HCT116 (cell line): ENCODE measurements around the gene TINCR. TPM values are rescaled to one million over a fixed set of nuclear protein-coding genes. Genes with fewer than 3 reads are reported as not detected.

Source experiments
- ATAC-seq: fragments of 200-7000 bp; cut with Tn5 transposase; 2 replicates; pipeline ENCODE4 v1.9.1; 2020; ENCODE audit warnings: mild to moderate bottlenecking, moderate library complexity
- BruUV-seq: library from RNA; stranded (reverse); fragments of 400-500 nt; replicated peaks from 2 replicates; lab custom pipeline; 2021; lab: Mats Ljungman, UMichigan
- CTCF ChIA-PET: fragments of 300-600 bp; sonication (Branson Sonifier 250); formaldehyde crosslinking; loops from one replicate; lab custom pipeline; 2021; ENCODE audit warnings: antibody characterized with exemption; lab: Charles Lee
- POLR2A ChIA-PET: fragments of 300-600, 350-600 bp; sonication (Branson Sonifier 250); formaldehyde crosslinking; loops from one replicate; lab custom pipeline; 2021; ENCODE audit warnings: antibody characterized with exemption; lab: Charles Lee
- RAD21 ChIA-PET, 2 experiments: fragments of 300-600 bp; sonication (Branson Sonifier 250); formaldehyde crosslinking; loops; one replicate each; lab custom pipeline; 2023; ENCODE audit warnings: low total read pairs in 2 of 2; ENCODE audit not compliant: uncharacterized antibody in 2 of 2, unreplicated experiment in 2 of 2, low non-redundant PET in 1 of 2; lab: Charles Lee
- DNase-seq: peaks from one replicate; pipeline ENCODE4 v3.0.0-alpha.2; 2010; ENCODE audit warnings: low read depth, low spot score
- H2AFZ ChIP-seq: fragments of 200-600 bp; shearing (Covaris generic), sonication (generic); 2 replicates; pipeline ENCODE4 v1.6.1; 2017; ENCODE audit warnings: low read depth, mixed run types, mixed read lengths, antibody characterized with exemption, low read length; ENCODE audit not compliant: poor library complexity, severe bottlenecking
- H3K27ac ChIP-seq: 2 replicates; pipeline ENCODE4 v1.5.1; 2012; ENCODE audit warnings: low read depth, low read length
- H3K27me3 ChIP-seq: fragments of 200-600 bp; sonication (generic); 2 replicates; pipeline ENCODE4 v1.6.1; 2016; ENCODE audit warnings: mixed run types, low read length, mixed read lengths; ENCODE audit not compliant: insufficient read depth
- H3K36me3 ChIP-seq, 2 experiments: fragments of 200-500 bp in 1 of 2; fragments of 200-600 bp in 1 of 2; sonication (Bioruptor generic) in 1 of 2; sonication (generic) in 1 of 2; 2 replicates each; pipeline versions ENCODE4 v1.5.1 to v1.6.1; 2014 to 2016; ENCODE audit warnings: low read length in 2 of 2, inconsistent platforms in 1 of 2, mixed read lengths in 1 of 2, mixed run types in 1 of 2; ENCODE audit not compliant: insufficient read depth in 2 of 2, control insufficient read depth in 1 of 2
- H3K4me1 ChIP-seq, 2 experiments: fragments of 200-600 bp in 1 of 2; sonication (generic) in 1 of 2; 2 replicates each; pipeline versions ENCODE4 v1.5.1 to v1.6.1; 2012 to 2017; ENCODE audit warnings: low read length in 2 of 2, inconsistent platforms in 1 of 2, mild to moderate bottlenecking in 1 of 2, mixed read lengths in 1 of 2, mixed run types in 1 of 2, moderate library complexity in 1 of 2; ENCODE audit not compliant: insufficient read depth in 2 of 2, control insufficient read depth in 1 of 2
- H3K4me2 ChIP-seq: fragments of 200-600 bp; sonication (generic); 2 replicates; pipeline ENCODE4 v1.6.1; 2017; ENCODE audit warnings: mixed run types, low read length, mixed read lengths
- H3K4me3 ChIP-seq, 2 experiments: fragments of 200-600 bp in 1 of 2; sonication (generic) in 1 of 2; replicated peaks in 1 of 2; 2 replicates each; pipeline ENCODE4 v1.5.1; 2011 to 2016; ENCODE audit warnings: low read length in 2 of 2, control low read depth in 1 of 2, low read depth in 1 of 2, mild to moderate bottlenecking in 1 of 2, mixed read lengths in 1 of 2, mixed run types in 1 of 2
- H3K79me2 ChIP-seq: fragments of 200-600 bp; sonication (generic); 2 replicates; pipeline ENCODE4 v1.6.1; 2017; ENCODE audit warnings: mild to moderate bottlenecking, mixed run types, low read length, moderate library complexity, mixed read lengths; ENCODE audit not compliant: insufficient read depth
- H3K9ac ChIP-seq: fragments of 200-600 bp; sonication (generic); 2 replicates; pipeline ENCODE4 v1.6.1; 2016; ENCODE audit warnings: low read length, mixed read lengths
- H3K9me2 ChIP-seq: fragments of 200-600 bp; sonication (generic), shearing (Covaris generic); 2 replicates; pipeline ENCODE4 v1.6.1; 2017; ENCODE audit warnings: mixed run types, mild to moderate bottlenecking, moderate library complexity; ENCODE audit not compliant: insufficient read depth
- H3K9me3 ChIP-seq, 2 experiments: fragments of 200-500 bp in 1 of 2; fragments of 200-600 bp in 1 of 2; sonication (Bioruptor generic) in 1 of 2; sonication (generic) in 1 of 2; 2 replicates each; pipeline ENCODE4 v1.6.1; 2014 to 2017; ENCODE audit warnings: low read length in 2 of 2, mixed read lengths in 2 of 2, inconsistent platforms in 1 of 2, low read depth in 1 of 2, mild to moderate bottlenecking in 1 of 2, mixed run types in 1 of 2, moderate library complexity in 1 of 2; ENCODE audit not compliant: control insufficient read depth in 1 of 2, insufficient read depth in 1 of 2
- H4K20me1 ChIP-seq: fragments of 200-600 bp; sonication (generic), shearing (Covaris generic); 2 replicates; pipeline ENCODE4 v1.6.1; 2017; ENCODE audit warnings: mixed run types, mild to moderate bottlenecking, moderate library complexity; ENCODE audit not compliant: insufficient read depth
- ATF3 ChIP-seq: IDR thresholded peaks from 2 replicates; pipeline ENCODE4 v1.6.1; 2012
- CBX3 ChIP-seq: IDR thresholded peaks from 2 replicates; pipeline ENCODE4 v1.6.1; 2012; ENCODE audit warnings: low read depth
- CTCF ChIP-seq, 3 experiments: fragments of 200-600 bp in 1 of 3; sonication (generic) in 1 of 3; IDR thresholded peaks in 2 of 3; conservative IDR thresholded peaks in 1 of 3; 2 replicates each; pipeline ENCODE4 v1.5.1; 2012 to 2017; ENCODE audit warnings: low read depth in 2 of 3, low read length in 2 of 3, antibody characterized with exemption in 1 of 3, borderline replicate concordance in 1 of 3, control low read depth in 1 of 3, mild to moderate bottlenecking in 1 of 3, mixed read lengths in 1 of 3, mixed run types in 1 of 3, moderate library complexity in 1 of 3; ENCODE audit not compliant: insufficient read depth in 1 of 3
- EGR1 ChIP-seq: IDR thresholded peaks from 2 replicates; pipeline ENCODE4 v1.6.1; 2012; ENCODE audit warnings: low read depth
- ELF1 ChIP-seq: IDR thresholded peaks from 2 replicates; pipeline ENCODE4 v1.6.1; 2012; ENCODE audit warnings: low read depth, borderline replicate concordance
- POLR2A ChIP-seq: IDR thresholded peaks from 2 replicates; pipeline ENCODE4 v1.7.0; 2011; ENCODE audit warnings: borderline replicate concordance; ENCODE audit not compliant: insufficient read depth, insufficient read length; ENCODE audit errors: extremely low read depth
- RAD21 ChIP-seq: IDR thresholded peaks from 2 replicates; pipeline ENCODE4 v1.6.1; 2012; ENCODE audit warnings: low read depth, mild to moderate bottlenecking
- SIN3A ChIP-seq: IDR thresholded peaks from 2 replicates; pipeline ENCODE4 v1.6.1; 2012; ENCODE audit warnings: low read depth
- SRF ChIP-seq: IDR thresholded peaks from 2 replicates; pipeline ENCODE4 v1.6.1; 2012; ENCODE audit warnings: low read depth
- YY1 ChIP-seq: IDR thresholded peaks from 2 replicates; pipeline ENCODE4 v1.6.1; 2011; ENCODE audit warnings: low read length, low read depth, moderate library complexity, mild to moderate bottlenecking; ENCODE audit not compliant: insufficient replicate concordance; ENCODE audit errors: extremely low read depth
- intact Hi-C: fragments of 100-400 bp; cut with micrococcal nuclease; formaldehyde crosslinking; loops from 2 replicates; pipeline ENCODE4 v1.10.0; 2022
- total RNA-seq: library from RNA; stranded (reverse); gene quantifications from one replicate; pipeline ENCODE4 v1.2.1, GENCODE V29; 2021; ENCODE audit not compliant: unreplicated experiment

TINCR gene
- total RNA-seq, 1 experiment from 2014 or later = 6.1 TPM

GRCh38 chr19:5515737-5516136, 52.0 kb downstream of the TINCR start:
- no peak overlapping the region for H3K4me3 ChIP-seq
- H3K4me2 ChIP-seq = no peak overlapping the region
- H4K20me1 ChIP-seq = no peaks in the 10 kb centered on the region
- DNase-seq = no peak
- H3K79me2 ChIP-seq = no peaks in the 10 kb centered on the region
- ChIA-PET RAD21 (no interaction called here), CTCF (no interaction called here), POLR2A (no interaction called here)
- intact Hi-C loops = no loop called here
- no peak overlapping the region for H3K27ac ChIP-seq
- no peak overlapping the region for H2AFZ ChIP-seq
- no TSS peak for BruUV-seq
- no peak overlapping the region for H3K9ac ChIP-seq
- TF ChIP-seq POLR2A (no peak), SRF (no peak), ATF3 (no peak), EGR1 (no peak), SIN3A (no peak), CTCF (IDR thresholded peaks at IDR 0.05 in 2 of 3, conservative IDR thresholded peaks at IDR 0.05 in 1 of 3; ENCODE audit: borderline replicate concordance in 1 of 3, insufficient read depth in 1 of 3, low read depth in 2 of 3, low read length in 2 of 3) (peak; percentile 25 to 73 (median 62); a peak in 5 of 6 replicates), CBX3 (peak; percentile 88), RAD21 (peak; percentile 43; the same call in 1 of the 2 replicates), YY1 (no peak), ELF1 (no peak)
- no peak for ATAC-seq
- no peaks in the 10 kb centered on the region for H3K4me1 ChIP-seq
- H3K9me2 ChIP-seq = no peaks in the 10 kb centered on the region
- H3K9me3 ChIP-seq = peaks cover 5 to 22% of the 10 kb centered on the region in 2 experiments; a peak in 2 of 4 replicates
- H3K36me3 ChIP-seq = no peaks in the 10 kb centered on the region
- H3K27me3 ChIP-seq = no peaks in the 10 kb centered on the region
